Osteoblast (primary cell): ENCODE results near the gene DEPDC1B. TPM values are rescaled to one million over a fixed set of nuclear protein-coding genes. Genes with fewer than 3 reads are reported as not detected.

Source experiments
- DNase-seq: peaks from one replicate; pipeline ENCODE4 v3.0.0; 2011; ENCODE audit warnings: low spot score, mixed read lengths; ENCODE audit not compliant: insufficient read length; ENCODE audit errors: missing footprints
- H2AFZ ChIP-seq: 2 replicates; pipeline ENCODE4 v1.6.0; 2011; ENCODE audit warnings: mild to moderate bottlenecking, low read length
- H3K27ac ChIP-seq: 2 replicates; pipeline ENCODE4 v1.5.1; 2011; ENCODE audit warnings: mild to moderate bottlenecking, low read depth, low read length, moderate library complexity
- H3K27me3 ChIP-seq: 2 replicates; pipeline ENCODE4 v1.6.0; 2012; ENCODE audit warnings: mild to moderate bottlenecking, control low read depth, inconsistent platforms, low read length, moderate library complexity; ENCODE audit not compliant: insufficient read depth
- H3K36me3 ChIP-seq: 2 replicates; pipeline ENCODE4 v1.5.1; 2011; ENCODE audit warnings: mild to moderate bottlenecking, low read length, control low read depth, moderate library complexity; ENCODE audit not compliant: insufficient read depth
- H3K4me1 ChIP-seq: 2 replicates; pipeline ENCODE4 v1.5.1; 2011; ENCODE audit warnings: mild to moderate bottlenecking, low read length, control low read depth, moderate library complexity; ENCODE audit not compliant: insufficient read depth
- H3K4me2 ChIP-seq: 2 replicates; pipeline ENCODE4 v1.6.0; 2011; ENCODE audit warnings: mild to moderate bottlenecking, low read length; ENCODE audit not compliant: insufficient read depth
- H3K4me3 ChIP-seq: fragments of 200-600 bp; sonication (generic); 3 replicates; pipeline ENCODE4 v1.5.1; 2012; ENCODE audit warnings: mild to moderate bottlenecking, low read length, inconsistent platforms; ENCODE audit not compliant: insufficient read depth
- H3K79me2 ChIP-seq: 2 replicates; pipeline ENCODE4 v1.6.0; 2012; ENCODE audit warnings: mild to moderate bottlenecking, low read length, control low read depth, inconsistent platforms; ENCODE audit not compliant: insufficient read depth
- H3K9me3 ChIP-seq: 2 replicates; pipeline ENCODE4 v1.5.1; 2011; ENCODE audit warnings: low read depth, low read length, control low read depth
- H4K20me1 ChIP-seq: 2 replicates; pipeline ENCODE4 v1.6.0; 2012; ENCODE audit warnings: mild to moderate bottlenecking, low read length, control low read depth; ENCODE audit not compliant: insufficient read depth
- CTCF ChIP-seq: IDR thresholded peaks from 2 replicates; pipeline ENCODE4 v1.5.1; 2011; ENCODE audit warnings: mild to moderate bottlenecking, low read depth, low read length, moderate library complexity; ENCODE audit errors: extremely low read depth
- total RNA-seq: library from RNA; depleted of rRNA; stranded (reverse); fragments of >200 nt; gene quantifications from 2 replicates; pipeline ENCODE4 v1.2.3, GENCODE V29; 2012

The DEPDC1B gene
- total RNA-seq, 1 donor, result 1.4 TPM

- peak overlapping the region; percentile 9 for H2AFZ ChIP-seq
- no peaks in the 10 kb centered on the region for H4K20me1 ChIP-seq
- no peak for TF ChIP-seq CTCF
- no peak overlapping the region for H3K27ac ChIP-seq
- H3K27me3 ChIP-seq, result no peaks in the 10 kb centered on the region
- no peak for DNase-seq
- no peak overlapping the region for H3K4me3 ChIP-seq
- peaks cover 8% of the 10 kb centered on the region for H3K79me2 ChIP-seq
- no peak overlapping the region for H3K4me2 ChIP-seq
- H3K9me3 ChIP-seq, result no peaks in the 10 kb centered on the region
- H3K36me3 ChIP-seq, result no peaks in the 10 kb centered on the region
- H3K4me1 ChIP-seq, result no peaks in the 10 kb centered on the region
Observed at GRCh38 chr5:60672693-60673264, 27.2 kb downstream of the DEPDC1B start.

- H3K4me1 ChIP-seq, result no peaks in the 10 kb centered on the region
- no peaks in the 10 kb centered on the region for H3K9me3 ChIP-seq
- DNase-seq, result no peak
- no peak for TF ChIP-seq CTCF
- H3K4me3 ChIP-seq, result no peak overlapping the region
- peak overlapping the region; percentile 9 for H2AFZ ChIP-seq
- H3K36me3 ChIP-seq, result no peaks in the 10 kb centered on the region
- no peaks in the 10 kb centered on the region for H4K20me1 ChIP-seq
- no peaks in the 10 kb centered on the region for H3K27me3 ChIP-seq
- H3K79me2 ChIP-seq, result peaks cover 8% of the 10 kb centered on the region
- H3K27ac ChIP-seq, result no peak overlapping the region
- H3K4me2 ChIP-seq, result no peak overlapping the region
Observed at GRCh38 chr5:60671899-60672692, 27.9 kb downstream of the DEPDC1B start.

- Histone ChIP-seq H3K79me2 (peaks cover 8% of the 10 kb centered on the region), H3K27me3 (no peaks in the 10 kb centered on the region), H3K4me2 (no peak overlapping the region), H2AFZ (no peak overlapping the region), H3K4me3 (no peak overlapping the region), H3K36me3 (no peaks in the 10 kb centered on the region), H3K27ac (no peak overlapping the region), H3K9me3 (no peaks in the 10 kb centered on the region), H3K4me1 (no peaks in the 10 kb centered on the region), H4K20me1 (no peaks in the 10 kb centered on the region)
- no peak for TF ChIP-seq CTCF
- DNase-seq, result no peak
Observed at GRCh38 chr5:60670749-60671148, 29.2 kb downstream of the DEPDC1B start.

GRCh38 chr5:60668686-60669304 lies 31.2 kb downstream of the DEPDC1B start:
- peak overlapping the region; percentile 31 for H2AFZ ChIP-seq
- H3K9me3 ChIP-seq, result no peaks in the 10 kb centered on the region
- H3K4me2 ChIP-seq, result no peak overlapping the region
- peak; percentile 69 for TF ChIP-seq CTCF
- H3K36me3 ChIP-seq, result no peaks in the 10 kb centered on the region
- H3K4me1 ChIP-seq, result no peaks in the 10 kb centered on the region
- no peak overlapping the region for H3K4me3 ChIP-seq
- no peaks in the 10 kb centered on the region for H3K27me3 ChIP-seq
- no peaks in the 10 kb centered on the region for H4K20me1 ChIP-seq
- peaks cover 8% of the 10 kb centered on the region for H3K79me2 ChIP-seq
- DNase-seq, result peak; percentile 80
- no peak overlapping the region for H3K27ac ChIP-seq
